Pancreas (tissue), 10 donors: Measurements from ENCODE around the gene SLC38A3. TPM values are rescaled to one million over a fixed set of nuclear protein-coding genes. Genes with fewer than 3 reads are reported as not detected.

ENCODE experiments used
- ATAC-seq, 4 donors: fragments of 200-7000 bp; cut with Tn5 transposase; one replicate each; pipeline versions ENCODE4 v1.8.0 to v1.9.1; 2020; ENCODE audit warnings: mild to moderate bottlenecking in 4 of 4, moderate library complexity in 4 of 4
- DNase-seq, 6 donors: peaks; one replicate each; pipeline ENCODE4 v3.0.0-alpha.2; 2020
- FAIRE-seq: peaks from 2 replicates; lab custom pipeline; 2012; peaks lifted over from hg19 to GRCh38; lab: Jason Lieb, UNC
- H3K27ac ChIP-seq, 4 donors: fragments of 200-600 bp; sonication (generic); 1 replicate in 3 of 4; 2 replicates in 1 of 4; pipeline versions ENCODE4 v1.5.0 to v1.8.0; 2020
- H3K27me3 ChIP-seq, 4 donors: fragments of 200-600 bp; one replicate each; pipeline ENCODE4 v1.8.0; 2021
- H3K36me3 ChIP-seq, 3 donors: fragments of 200-600 bp; sonication (generic) in 1 of 3; one replicate each; pipeline versions ENCODE4 v1.5.0 to v1.8.0; 2020 to 2021
- H3K4me1 ChIP-seq, 3 donors: fragments of 200-600 bp; one replicate each; pipeline ENCODE4 v1.8.0; 2021
- H3K4me3 ChIP-seq, 4 donors: fragments of 200-600 bp; sonication (generic) in 2 of 4; one replicate each; pipeline versions ENCODE4 v1.5.0 to v1.8.0; 2020 to 2021
- H3K9me3 ChIP-seq, 4 donors: fragments of 200-600 bp; one replicate each; pipeline ENCODE4 v1.8.0; 2021
- CTCF ChIP-seq, 4 donors: fragments of 200-600 bp; sonication (generic) in 3 of 4; IDR thresholded peaks; one replicate each; pipeline versions ENCODE4 v1.5.0 to v1.8.0; 2021; ENCODE audit warnings: antibody characterized with exemption in 4 of 4
- WGBS, 2 donors: extraction: QIAGEN DNeasy Blood & Tissue Kit; methylation state at CpG; one replicate each; pipeline ENCODE4 v1.1.7; 2013; 5-methylcytosine and 5-hydroxymethylcytosine counted together
- intact Hi-C, 3 donors: fragments of 100-400 bp; cut with DNase I; formaldehyde crosslinking; loops; one replicate each; pipeline versions ENCODE4 v1.11.1 to v1.14.2; 2022
- polyA plus RNA-seq, 2 donors: library from polyadenylated mRNA; stranded (reverse); fragments of 200-250 nt; gene quantifications; one replicate each; pipeline ENCODE4 v1.2.3, GENCODE V29; 2013
- total RNA-seq, 6 donors: library from RNA; stranded (reverse); fragmentation: NEBNext Ultra II Directional in 4 of 6; extraction: Animal tissue kit (Norgen Biotek cat#: 25700) in 4 of 6; gene quantifications; one replicate each; pipeline versions ENCODE4 v1.2.1 to v1.2.4, GENCODE V29; 2021 to 2023
- donor health status: healthy with polysubstance abuse.
- donor health status: DM: no; HTN: no; CAD: no; lungs with moderate emphysema.
- donor health status: DM: no; HTN: no; CAD: no.
- donor health status: control.
- donor health status: control.
- donor health status: Bipolar disorder and iron deficiency.
- donor health status: DM: yes; HTN: yes; CAD: no.
- donor health status: DM: no; HTN: no; CAD: no.
- donor health status: DM: no; HTN: no; CAD: no.
- donor health status: DM: yes; HTN: yes; CAD: no.

The SLC38A3 gene
- total and polyA plus RNA-seq, 8 donors: 21.2 to 57.9 (median 38.0) TPM

DNA sequence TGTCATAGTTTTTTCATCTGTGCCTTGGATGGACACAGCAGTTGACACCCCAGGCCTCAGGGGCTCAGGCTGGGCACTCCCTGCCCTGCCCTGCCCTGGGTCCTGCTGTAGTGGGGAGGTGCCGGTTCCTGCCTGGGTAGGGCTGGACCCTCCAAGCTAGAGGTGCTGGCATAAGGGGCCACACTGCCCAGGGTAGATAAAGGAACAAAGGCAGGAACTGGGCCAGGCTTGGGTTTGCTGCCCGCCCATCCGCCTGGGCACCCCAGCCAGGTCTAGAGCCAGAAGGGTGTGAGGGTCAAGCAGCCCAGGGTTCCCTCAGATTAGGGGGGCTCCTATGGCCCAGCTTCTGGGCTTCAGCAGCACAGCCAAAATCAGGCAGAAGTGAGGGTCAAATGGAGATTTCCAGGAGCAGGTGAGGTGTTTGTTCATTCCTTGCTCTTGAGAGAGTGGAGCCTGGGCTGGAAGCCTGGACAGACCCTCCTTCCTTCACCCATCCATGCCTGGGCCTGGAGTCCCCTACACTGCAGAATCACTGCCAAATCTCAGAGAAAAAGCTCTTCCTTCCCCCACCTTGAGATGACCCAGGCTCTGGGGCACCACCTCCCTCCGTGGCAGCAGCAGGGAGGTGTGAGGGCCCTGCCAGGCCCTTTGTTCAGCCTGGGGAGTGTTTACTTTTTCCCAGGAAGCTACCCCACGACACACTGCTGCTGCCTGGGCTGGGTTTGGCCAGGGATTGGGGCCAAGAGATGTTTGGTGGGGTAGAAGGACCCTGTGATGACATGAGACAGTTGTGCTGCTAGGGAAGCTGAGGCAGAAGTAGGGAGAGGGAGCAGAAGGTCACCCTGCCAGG, 42.8 kb upstream of the SLC38A3 start:
- no peak for TF ChIP-seq CTCF (IDR thresholded peaks at IDR 0.05)
- Histone ChIP-seq H3K27ac (no peak overlapping the region), H3K4me1 (peaks cover 0 to 5% (median 0%) of the 10 kb centered on the region in 3 donors), H3K36me3 (no peaks in the 10 kb centered on the region), H3K27me3 (no peaks in the 10 kb centered on the region), H3K9me3 (no peaks in the 10 kb centered on the region), H3K4me3 (no peak overlapping the region)
- WGBS, 2 donors: 80 to 83% methylated on average over 5 of the region's 5 CpGs
- FAIRE-seq: no peak
- intact Hi-C loops: no loop called here
- ATAC-seq: no peak
- DNase-seq: peak in 1 of 6 donors; percentile 35

DNA sequence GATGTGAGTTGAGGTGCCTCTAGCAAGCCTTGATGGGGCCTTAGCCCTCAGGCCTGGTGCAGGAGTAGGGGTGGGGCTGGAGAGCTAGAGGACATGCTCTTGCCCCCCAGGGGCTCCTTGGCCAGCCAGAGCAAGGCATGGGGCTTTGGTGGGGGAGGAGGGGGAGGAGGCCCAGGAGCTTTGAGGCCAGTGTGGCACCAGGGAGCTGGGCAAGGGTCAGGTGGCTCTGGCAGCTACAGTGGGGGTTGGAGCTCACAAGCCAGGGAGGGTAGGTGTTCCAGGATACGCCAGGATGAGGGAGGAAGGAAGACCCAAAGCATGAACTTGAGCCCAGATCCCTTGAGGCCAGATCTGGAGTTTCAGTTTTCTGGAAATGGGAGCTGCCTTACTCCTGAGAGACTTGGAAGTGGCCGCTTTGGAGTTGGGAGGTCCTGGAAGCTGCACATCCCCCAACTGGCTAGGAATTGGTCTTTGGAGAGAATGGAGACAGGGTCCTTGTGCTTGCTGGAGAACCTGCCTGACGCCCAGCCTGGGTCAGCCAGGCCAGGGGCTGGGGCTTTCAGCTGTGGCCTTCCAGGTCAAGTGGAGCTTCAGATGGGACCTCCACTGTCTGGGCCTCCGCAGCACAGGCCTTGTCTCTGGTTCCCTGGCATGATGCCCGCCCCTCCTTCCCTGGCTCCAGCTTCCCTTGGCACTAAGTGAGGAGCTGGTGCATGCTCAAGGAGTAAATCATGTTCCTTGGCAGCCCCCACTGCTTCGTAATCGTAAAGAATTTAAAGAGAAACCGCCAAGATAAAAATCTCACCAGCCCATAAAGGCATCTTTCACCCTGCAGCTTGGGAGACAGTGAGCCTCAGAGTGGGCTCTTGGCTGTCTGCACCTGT, 41.3 kb upstream of the SLC38A3 start:
- intact Hi-C loops: no loop called here
- peak in 3 of 4 donors; percentile 32 to 77 (median 51) for ATAC-seq
- Histone ChIP-seq H3K27me3 (no peaks in the 10 kb centered on the region), H3K36me3 (no peaks in the 10 kb centered on the region), H3K27ac (no peak overlapping the region), H3K4me1 (peaks cover 0 to 5% (median 0%) of the 10 kb centered on the region in 3 donors), H3K4me3 (no peak overlapping the region), H3K9me3 (no peaks in the 10 kb centered on the region)
- TF ChIP-seq CTCF (IDR thresholded peaks at IDR 0.05): no peak
- WGBS, 2 donors: 52 to 62% methylated on average over 8 of the region's 8 CpGs
- no peak for FAIRE-seq
- peak in 5 of 6 donors; percentile 38 to 78 (median 57) for DNase-seq

GRCh38 chr3:50164481-50164880, 40.6 kb upstream of the SLC38A3 start:
- DNase-seq: no peak
- no peak for TF ChIP-seq CTCF (IDR thresholded peaks at IDR 0.05)
- no peaks in the 10 kb centered on the region for H3K27me3 ChIP-seq
- ATAC-seq: no peak
- 59 to 66% methylated on average over 1 of the region's 1 CpG for WGBS, 2 donors
- no peak overlapping the region for H3K27ac ChIP-seq
- no peak for FAIRE-seq
- H3K9me3 ChIP-seq: no peaks in the 10 kb centered on the region
- H3K4me3 ChIP-seq: no peak overlapping the region
- intact Hi-C loops: no loop called here
- no peaks in the 10 kb centered on the region for H3K36me3 ChIP-seq
- peaks cover 0 to 5% (median 0%) of the 10 kb centered on the region in 3 donors for H3K4me1 ChIP-seq

DNA sequence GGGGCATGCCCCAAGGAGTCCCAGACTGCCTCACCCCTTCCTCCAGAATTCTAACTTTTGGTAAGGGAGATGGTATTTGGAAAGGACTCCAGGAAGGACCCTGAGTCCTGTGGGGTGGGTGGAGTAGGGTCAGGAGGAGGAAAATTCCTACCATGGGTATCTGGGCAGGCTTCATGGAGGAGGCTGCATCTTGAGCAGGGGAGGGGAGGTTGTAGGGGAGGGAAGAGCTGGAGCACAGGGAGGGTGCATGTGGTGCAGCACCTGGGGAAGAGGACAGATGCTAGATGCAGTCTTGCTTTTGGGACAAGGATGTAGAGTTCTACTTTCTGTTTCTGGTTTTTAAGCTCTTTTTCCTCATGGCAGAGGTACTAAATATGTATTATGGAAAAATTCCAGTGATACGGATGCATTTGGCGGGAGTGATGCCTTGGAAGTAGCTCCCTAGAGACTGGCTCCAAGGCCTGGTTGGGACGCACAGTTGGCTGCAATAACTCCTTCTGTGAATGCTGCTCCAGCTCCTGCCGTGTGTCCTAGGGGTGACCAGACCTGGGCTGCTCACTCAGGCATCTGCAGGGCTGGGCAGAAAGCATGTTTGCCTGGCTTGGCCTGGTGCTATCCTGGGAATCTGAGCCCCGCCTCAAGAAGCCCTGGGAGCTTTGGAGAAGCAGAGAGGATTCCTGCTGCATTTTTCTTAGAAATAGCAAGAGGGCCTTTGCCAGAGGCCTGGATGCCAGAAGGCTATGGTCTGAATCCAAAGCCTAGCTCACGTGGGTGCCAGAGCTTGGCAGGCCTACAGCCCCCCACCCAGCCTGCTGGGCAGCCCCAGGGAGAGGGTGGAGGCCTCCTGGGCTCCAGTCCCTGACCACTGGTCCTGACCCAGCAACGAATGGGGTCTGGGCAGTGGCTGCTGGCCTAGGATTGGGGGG, 39.8 kb upstream of the SLC38A3 start:
- no peak for FAIRE-seq
- WGBS, 2 donors: 74 to 77% methylated on average over 7 of the region's 7 CpGs
- peaks cover 0 to 5% (median 0%) of the 10 kb centered on the region in 3 donors for H3K4me1 ChIP-seq
- H3K9me3 ChIP-seq: no peaks in the 10 kb centered on the region
- no peak for TF ChIP-seq CTCF (IDR thresholded peaks at IDR 0.05)
- H3K4me3 ChIP-seq: no peak overlapping the region
- DNase-seq: peak in 1 of 6 donors; percentile 55
- H3K27me3 ChIP-seq: no peaks in the 10 kb centered on the region
- intact Hi-C loops: no loop called here
- no peak overlapping the region for H3K27ac ChIP-seq
- ATAC-seq: no peak
- H3K36me3 ChIP-seq: no peaks in the 10 kb centered on the region
